SK-MEL-5 (cell line): Measurements from ENCODE around the gene ZBTB16. TPM values are rescaled to one million over a fixed set of nuclear protein-coding genes. Genes with fewer than 3 reads are reported as not detected.

Source experiments
- DNase-seq: peaks from one replicate; pipeline ENCODE4 v3.0.0-alpha.2; 2016; ENCODE audit warnings: low read depth, low spot score
- in situ Hi-C: cut with HindIII; loops from 2 replicates; pipeline ENCODE4 v1.10.0; 2016; ENCODE audit warnings: low sequenced_read_pairs, high pct_unique_total_duplicates, low pct_unique_long_range_greater_than_20kb
- total RNA-seq: library from RNA; depleted of rRNA; stranded (reverse); fragments of >200 nt; shearing (Covaris generic); gene quantifications from 2 replicates; pipeline ENCODE4 v1.2.3, GENCODE V29; 2014

Gene ZBTB16
- total RNA-seq, 1 experiment from 2014 or later, result not detected

- in situ Hi-C loops, result no loop called here
- no peak for DNase-seq
Observed at GRCh38 chr11:114259124-114259526, 199.6 kb downstream of the ZBTB16 start.

GRCh38 chr11:114259551-114259983 lies 200.1 kb downstream of the ZBTB16 start:
- in situ Hi-C loops, result no loop called here
- DNase-seq, result no peak

- DNase-seq, result no peak
- in situ Hi-C loops, result no loop called here
Observed at GRCh38 chr11:114260077-114260476, 200.6 kb downstream of the ZBTB16 start.

- DNase-seq, result no peak
- in situ Hi-C loops, result no loop called here
Observed at GRCh38 chr11:114260483-114260882, 201.0 kb downstream of the ZBTB16 start.

- in situ Hi-C loops, result no loop called here
Observed at GRCh38 chr11:114261791-114262190, 202.3 kb downstream of the ZBTB16 start.

GRCh38 chr11:114262681-114263512 lies 203.4 kb downstream of the ZBTB16 start:
- peak; percentile 69 for DNase-seq
- in situ Hi-C loops, result no loop called here

More at GRCh38 chr11:114261791-114262190, 202.3 kb downstream of the ZBTB16 start:
- DNase-seq, result no peak

GRCh38 chr11:114263513-114264170 lies 204.1 kb downstream of the ZBTB16 start:
- no peak for DNase-seq
- in situ Hi-C loops, result no loop called here

GRCh38 chr11:114264381-114264780 lies 204.9 kb downstream of the ZBTB16 start:
- in situ Hi-C loops, result no loop called here
- no peak for DNase-seq

- in situ Hi-C loops, result no loop called here
Observed at GRCh38 chr11:114265122-114265878, 205.8 kb downstream of the ZBTB16 start.

GRCh38 chr11:114269498-114269897 lies 210.0 kb downstream of the ZBTB16 start:
- in situ Hi-C loops, result no loop called here
- DNase-seq, result no peak

More at GRCh38 chr11:114265122-114265878, 205.8 kb downstream of the ZBTB16 start:
- DNase-seq, result no peak

- DNase-seq, result no peak
- in situ Hi-C loops, result no loop called here
Observed at GRCh38 chr11:114270531-114271270, 211.2 kb downstream of the ZBTB16 start.

GRCh38 chr11:114271316-114271715 lies 211.8 kb downstream of the ZBTB16 start:
- in situ Hi-C loops, result no loop called here
- DNase-seq, result no peak

- DNase-seq, result no peak
- in situ Hi-C loops, result no loop called here
Observed at GRCh38 chr11:114272311-114272710, 212.8 kb downstream of the ZBTB16 start.

GRCh38 chr11:114273071-114273470 lies 213.6 kb downstream of the ZBTB16 start:
- no peak for DNase-seq
- in situ Hi-C loops, result no loop called here

GRCh38 chr11:114273890-114274635 lies 214.6 kb downstream of the ZBTB16 start:
- DNase-seq, result no peak
- in situ Hi-C loops, result no loop called here

GRCh38 chr11:114274637-114275036 lies 215.1 kb downstream of the ZBTB16 start:
- DNase-seq, result no peak
- in situ Hi-C loops, result no loop called here

- in situ Hi-C loops, result no loop called here
- DNase-seq, result no peak
Observed at GRCh38 chr11:114275280-114275679, 215.8 kb downstream of the ZBTB16 start.
